ENCODE results near the gene TLE2. TPM values are rescaled to one million over a fixed set of nuclear protein-coding genes. Genes with fewer than 3 reads are reported as not detected.
A peak's percentile ranks its signal among the peaks of the same experiment; 100 is the strongest.

TLE2 gene
- total RNA-seq, 1 donor from 2014 or later = not detected

GRCh38 chr19:3010871-3011270, 18.2 kb downstream of the TLE2 start:
- no peak overlapping the region for H3K27ac ChIP-seq
- H3K9me3 Mint-ChIP-seq = no peaks in the 10 kb centered on the region
- H3K9ac ChIP-seq = no peak overlapping the region
- no peaks in the 10 kb centered on the region for H3K79me2 ChIP-seq (ENCODE audit: low read depth)
- DNase-seq (ENCODE audit: low spot score) = no peak
- H3K36me3 ChIP-seq = no peaks in the 10 kb centered on the region
- no peak overlapping the region for H3K4me2 ChIP-seq
- H3K9me3 ChIP-seq (ENCODE audit: low read depth) = no peaks in the 10 kb centered on the region
- no peak overlapping the region for H3K4me3 Mint-ChIP-seq
- H3K27me3 Mint-ChIP-seq (ENCODE audit: insufficient read depth, low read depth) = peaks cover 28% of the 10 kb centered on the region
- H3F3A ChIP-seq (ENCODE audit: low read depth) = peaks cover 14% of the 10 kb centered on the region
- no peak overlapping the region for H3K4me3 ChIP-seq
- H3K27me3 ChIP-seq = no peaks in the 10 kb centered on the region
- H3K36me3 Mint-ChIP-seq = no peaks in the 10 kb centered on the region
- no peaks in the 10 kb centered on the region for H4K20me1 ChIP-seq (ENCODE audit: low read depth)
- no peak overlapping the region for H3K27ac Mint-ChIP-seq
- peaks cover 10% of the 10 kb centered on the region for H3K4me1 ChIP-seq
- no peak for TF ChIP-seq CTCF (IDR thresholded peaks at IDR 0.05)
- H3K4me1 Mint-ChIP-seq = peaks cover 16% of the 10 kb centered on the region
- no peak overlapping the region for H2AFZ ChIP-seq (replicated peaks)

- Mint-ChIP-seq H3K4me3 (no peak overlapping the region), H3K9me3 (no peaks in the 10 kb centered on the region), H3K36me3 (no peaks in the 10 kb centered on the region), H3K27me3 (ENCODE audit: insufficient read depth, low read depth) (peaks cover 28% of the 10 kb centered on the region), H3K4me1 (peaks cover 16% of the 10 kb centered on the region), H3K27ac (peak overlapping the region; percentile 14)
- Histone ChIP-seq H3F3A (ENCODE audit: low read depth) (peaks cover 14% of the 10 kb centered on the region), H3K4me2 (no peak overlapping the region), H3K4me1 (peaks cover 10% of the 10 kb centered on the region), H3K27me3 (no peaks in the 10 kb centered on the region), H3K27ac (no peak overlapping the region), H4K20me1 (ENCODE audit: low read depth) (no peaks in the 10 kb centered on the region), H3K4me3 (no peak overlapping the region), H3K79me2 (ENCODE audit: low read depth) (no peaks in the 10 kb centered on the region), H3K36me3 (no peaks in the 10 kb centered on the region), H2AFZ (replicated peaks) (no peak overlapping the region), H3K9me3 (ENCODE audit: low read depth) (no peaks in the 10 kb centered on the region), H3K9ac (no peak overlapping the region)
- TF ChIP-seq EZH2 (IDR thresholded peaks at IDR 0.05) = no peak
- no peak for TF ChIP-seq CTCF (IDR thresholded peaks at IDR 0.05)
- no peak for TF ChIP-seq EZH2phosphoT487 (IDR thresholded peaks at IDR 0.05)
- DNase-seq (ENCODE audit: low spot score) = no peak
These were observed 20.1 kb downstream of the TLE2 start for GRCh38 chr19:3008994-3009393.

GRCh38 chr19:3007975-3008374, 21.1 kb downstream of the TLE2 start:
- Histone ChIP-seq H3K4me1 (peaks cover 5% of the 10 kb centered on the region), H3K9ac (no peak overlapping the region), H4K20me1 (ENCODE audit: low read depth) (no peaks in the 10 kb centered on the region), H3K4me2 (no peak overlapping the region), H3K9me3 (ENCODE audit: low read depth) (no peaks in the 10 kb centered on the region), H2AFZ (replicated peaks) (no peak overlapping the region), H3K27ac (no peak overlapping the region), H3K4me3 (no peak overlapping the region), H3K27me3 (no peaks in the 10 kb centered on the region), H3K79me2 (ENCODE audit: low read depth) (no peaks in the 10 kb centered on the region), H3K36me3 (no peaks in the 10 kb centered on the region), H3F3A (ENCODE audit: low read depth) (peaks cover 3% of the 10 kb centered on the region)
- peaks cover 14% of the 10 kb centered on the region for H3K4me1 Mint-ChIP-seq
- no peak for TF ChIP-seq EZH2phosphoT487 (IDR thresholded peaks at IDR 0.05)
- no peak for TF ChIP-seq EZH2 (IDR thresholded peaks at IDR 0.05)
- TF ChIP-seq CTCF (IDR thresholded peaks at IDR 0.05) = no peak
- H3K36me3 Mint-ChIP-seq = no peaks in the 10 kb centered on the region
- H3K4me3 Mint-ChIP-seq = no peak overlapping the region
- H3K9me3 Mint-ChIP-seq = no peaks in the 10 kb centered on the region
- no peak for DNase-seq (ENCODE audit: low spot score)
- H3K27me3 Mint-ChIP-seq (ENCODE audit: insufficient read depth, low read depth) = peaks cover 27% of the 10 kb centered on the region
- H3K27ac Mint-ChIP-seq = no peak overlapping the region

Measured in neural progenitor cell (in vitro differentiated cells).